Lung microvascular endothelial cell (primary cell): ENCODE measurements around the gene OR2A2. TPM values are rescaled to one million over a fixed set of nuclear protein-coding genes. Genes with fewer than 3 reads are reported as not detected.
"Not testable (repeated sequence)": the region's sequence is repeated elsewhere in the genome, so short reads cannot be mapped to it uniquely, and the experiment has no call there.

Experiments used
- DNase-seq, 2 donors: peaks; one replicate each; pipeline versions ENCODE4 v3.0.0 to v3.0.0-alpha.2; 2010; ENCODE audit warnings: low read depth in 2 of 2
- total RNA-seq: library from RNA; depleted of rRNA; stranded (reverse); fragments of >200 nt; gene quantifications from 2 replicates; pipeline ENCODE4 v1.2.1, GENCODE V29; 2014

Gene OR2A2
- total RNA-seq, result not detected in 2 replicates

GRCh38 chr7:144109283-144109682 is at the start of gene OR2A2:
TSS of gene OR2A2 (plus strand) at chr7:144109583. CDS start at chr7:144109583, 0 bp downstream.
- no peak for DNase-seq

- DNase-seq, result no peak
Observed at GRCh38 chr7:144063710-144064109, 45.7 kb upstream of the OR2A2 start.

- DNase-seq, result no peak
Observed at GRCh38 chr7:144069511-144069910, 39.9 kb upstream of the OR2A2 start, which contains the start of gene OR2A25. TSS of gene OR2A25 (plus strand) at chr7:144069811. CDS start at chr7:144074220, 4,409 bp downstream.

- DNase-seq, result no peak
Observed at GRCh38 chr7:144069953-144070352, 39.4 kb upstream of the OR2A2 start.

- no peak for DNase-seq
Observed at GRCh38 chr7:144074374-144074773, 35.0 kb upstream of the OR2A2 start.

- no peak for DNase-seq
Observed at GRCh38 chr7:144085978-144086377, 23.4 kb upstream of the OR2A2 start, which contains the start of gene OR2A12. TSS of gene OR2A12 (plus strand) at chr7:144086278. CDS start at chr7:144095108, 8,830 bp downstream.

GRCh38 chr7:144086730-144087129 is 22.7 kb upstream of the OR2A2 start:
- DNase-seq, result no peak

GRCh38 chr7:144087230-144087629 is 22.2 kb upstream of the OR2A2 start:
- no peak for DNase-seq

GRCh38 chr7:144090667-144091066 is 18.7 kb upstream of the OR2A2 start:
- no peak for DNase-seq

GRCh38 chr7:144098776-144099175 is 10.6 kb upstream of the OR2A2 start:
- no peak for DNase-seq

- DNase-seq, result no peak
Observed at GRCh38 chr7:144100607-144101006, 8.8 kb upstream of the OR2A2 start.

- no peak for DNase-seq
Observed at GRCh38 chr7:144102041-144102440, 7.3 kb upstream of the OR2A2 start.

- no peak for DNase-seq
Observed at GRCh38 chr7:144105211-144105610, 4.2 kb upstream of the OR2A2 start.

- no peak for DNase-seq
Observed at GRCh38 chr7:144110272-144110671, 889 bp downstream of the OR2A2 start.

- DNase-seq, result no peak
Observed at GRCh38 chr7:144113651-144114050, 4.3 kb downstream of the OR2A2 start.

GRCh38 chr7:144118341-144118740 is 9.0 kb downstream of the OR2A2 start:
- no peak for DNase-seq

GRCh38 chr7:144122876-144123275 is 13.5 kb downstream of the OR2A2 start, which contains the start of gene OR2A14:
TSS of gene OR2A14 (plus strand) at chr7:144123176. CDS start at chr7:144129113, 5,937 bp downstream.
- DNase-seq, result no peak

- peak; percentile 81 to 90 for DNase-seq
Observed at GRCh38 chr7:144127714-144128334, 18.4 kb downstream of the OR2A2 start.

- not testable (repeated sequence) for DNase-seq
Observed at GRCh38 chr7:144129601-144130000, 20.2 kb downstream of the OR2A2 start.

- no peak for DNase-seq
Observed at GRCh38 chr7:144130730-144131129, 21.3 kb downstream of the OR2A2 start.

GRCh38 chr7:144132262-144132661 is 22.9 kb downstream of the OR2A2 start:
- DNase-seq, result no peak

- no peak for DNase-seq
Observed at GRCh38 chr7:144133307-144133706, 23.9 kb downstream of the OR2A2 start.

GRCh38 chr7:144134116-144134515 is 24.7 kb downstream of the OR2A2 start:
- DNase-seq, result no peak
